ENCODE results near the gene BLZF1.
A peak's percentile ranks its signal among the peaks of the same experiment; 100 is the strongest.

BLZF1 gene

GRCh38 chr1:169321539-169321938, 46.5 kb upstream of the BLZF1 start:
- TF ChIP-seq TOX (CRISPR knock-in tag; IDR thresholded peaks at IDR 0.05; ENCODE audit: borderline replicate concordance) (peak; percentile 51; the same call in 1 of the 2 replicates), ZNF8 (CRISPR knock-in tag; IDR thresholded peaks at IDR 0.05) (no peak), ZC3H10 (CRISPR knock-in tag; IDR thresholded peaks at IDR 0.05) (peak; percentile 40; the same call in 1 of the 2 replicates)
- ATAC-seq, result peak; percentile 56; the same call in 1 of the 3 replicates

GRCh38 chr1:169322138-169322537, 45.9 kb upstream of the BLZF1 start:
- ATAC-seq, result no peak
- TF ChIP-seq CSDC2 (CRISPR knock-in tag; IDR thresholded peaks at IDR 0.05) (no peak), ZNF8 (CRISPR knock-in tag; IDR thresholded peaks at IDR 0.05) (no peak), TSHZ2 (CRISPR knock-in tag; IDR thresholded peaks at IDR 0.05) (no peak), PATZ1 (CRISPR knock-in tag; IDR thresholded peaks at IDR 0.05; ENCODE audit: borderline replicate concordance) (no peak), ZFP3 (CRISPR knock-in tag; IDR thresholded peaks at IDR 0.05) (no peak), ARNTL (CRISPR knock-in tag; IDR thresholded peaks at IDR 0.05; ENCODE audit: borderline replicate concordance, low read depth) (no peak), TOX (CRISPR knock-in tag; IDR thresholded peaks at IDR 0.05; ENCODE audit: borderline replicate concordance) (no peak), CSRNP3 (CRISPR knock-in tag; IDR thresholded peaks at IDR 0.05) (no peak), OSR1 (CRISPR knock-in tag; IDR thresholded peaks at IDR 0.05) (no peak)

GRCh38 chr1:169325117-169325516, 42.9 kb upstream of the BLZF1 start:
- TF ChIP-seq BACH2 (CRISPR knock-in tag; IDR thresholded peaks at IDR 0.05; ENCODE audit: borderline replicate concordance) (no peak), TOX (CRISPR knock-in tag; IDR thresholded peaks at IDR 0.05; ENCODE audit: borderline replicate concordance) (no peak), PPARA (CRISPR knock-in tag; IDR thresholded peaks at IDR 0.05; ENCODE audit: borderline replicate concordance) (no peak), ZNF70 (CRISPR knock-in tag; IDR thresholded peaks at IDR 0.05) (no peak), ZFP3 (CRISPR knock-in tag; IDR thresholded peaks at IDR 0.05) (no peak), ZC3H10 (CRISPR knock-in tag; IDR thresholded peaks at IDR 0.05) (no peak), CSRNP3 (CRISPR knock-in tag; IDR thresholded peaks at IDR 0.05) (no peak), ISL1 (CRISPR knock-in tag; IDR thresholded peaks at IDR 0.05) (no peak), ESRRG (CRISPR knock-in tag; IDR thresholded peaks at IDR 0.05) (no peak), POU6F1 (CRISPR knock-in tag; IDR thresholded peaks at IDR 0.05; ENCODE audit: borderline replicate concordance, low read depth) (no peak), ARNTL (CRISPR knock-in tag; IDR thresholded peaks at IDR 0.05; ENCODE audit: borderline replicate concordance, low read depth) (no peak), ZFP30 (CRISPR knock-in tag; IDR thresholded peaks at IDR 0.05) (no peak), ZNF565 (CRISPR knock-in tag; conservative IDR thresholded peaks at IDR 0.05; ENCODE audit: low read depth) (no peak), TCF4 (CRISPR knock-in tag; IDR thresholded peaks at IDR 0.05; ENCODE audit: borderline replicate concordance) (no peak), CREB5 (CRISPR knock-in tag; IDR thresholded peaks at IDR 0.05; ENCODE audit: low read depth) (no peak), GLIS3 (CRISPR knock-in tag; IDR thresholded peaks at IDR 0.05) (no peak), ZNF8 (CRISPR knock-in tag; IDR thresholded peaks at IDR 0.05) (no peak)
- no peak for ATAC-seq
